RWPE1 (cell line): ENCODE measurements around the gene FBXO17.

ENCODE experiments used
- CTCF ChIA-PET: fragments of 350-600 bp; sonication (Branson Sonifier 250); formaldehyde crosslinking; extraction: SDS; loops from one replicate; lab custom pipeline; 2021; lab: Yijun Ruan, JAX
- POLR2A ChIA-PET: fragments of 400-600 bp; formaldehyde crosslinking; extraction: SDS; loops from one replicate; lab custom pipeline; 2020; ENCODE audit warnings: antibody characterized with exemption; ENCODE audit not compliant: low non-redundant PET; lab: Yijun Ruan, JAX
- DNase-seq: peaks from one replicate; pipeline ENCODE4 v3.0.0; 2012; ENCODE audit warnings: low spot score
- H3K27ac ChIP-seq: fragments of 450-650 bp; 2 replicates; pipeline ENCODE4 v1.5.1; 2017
- CTCF ChIP-seq: fragments of 450-650 bp; conservative IDR thresholded peaks from 2 replicates; pipeline ENCODE4 v1.5.1; 2017; ENCODE audit warnings: low read depth, mild to moderate bottlenecking

FBXO17 gene

GRCh38 chr19:38920602-38921419, 54.7 kb downstream of the FBXO17 start:
- CTCF ChIA-PET = no interaction called here
- H3K27ac ChIP-seq = peak overlapping the region; percentile 13; the same call in 1 of the 2 replicates
- TF ChIP-seq CTCF = no peak
- POLR2A ChIA-PET = no interaction called here
- no peak for DNase-seq

GRCh38 chr19:38919837-38920601, 55.5 kb downstream of the FBXO17 start:
- TF ChIP-seq CTCF = no peak
- CTCF ChIA-PET = interaction anchor here (0.6 to 0.9 kb wide), 2 partner anchors 11 to 25 kb away, joined by 3 read pairs; partner anchors contain the start of genes MRPS12 and SARS2
- no peak for DNase-seq
- POLR2A ChIA-PET = no interaction called here
- peak overlapping the region; percentile 44 for H3K27ac ChIP-seq

- no peak for TF ChIP-seq CTCF
- POLR2A ChIA-PET = interaction anchor here (0.5 kb wide), 1 partner anchor 385 kb away, joined by 4 read pairs; no protein-coding TSS in a partner anchor
- CTCF ChIA-PET = no interaction called here
- peak overlapping the region; percentile 41 for H3K27ac ChIP-seq
- DNase-seq = no peak
Measured at GRCh38 chr19:38918526-38918925, 57.0 kb downstream of the FBXO17 start.

- peak; percentile 30 for DNase-seq
- ChIA-PET POLR2A (interaction anchor here (0.5 kb wide), 1 partner anchor 384 kb away, joined by 4 read pairs; no protein-coding TSS in a partner anchor), CTCF (interaction anchor here (0.7 kb wide), 2 partner anchors 318 to 683 kb away, joined by 3 read pairs; no protein-coding TSS in a partner anchor)
- H3K27ac ChIP-seq = peak overlapping the region; percentile 41
- TF ChIP-seq CTCF = no peak
Measured at GRCh38 chr19:38917921-38918491, 57.5 kb downstream of the FBXO17 start.

GRCh38 chr19:38917516-38917915, 58.0 kb downstream of the FBXO17 start:
- no peak for TF ChIP-seq CTCF
- POLR2A ChIA-PET = no interaction called here
- CTCF ChIA-PET = interaction anchor here (0.7 kb wide), 2 partner anchors 318 to 683 kb away, joined by 3 read pairs; no protein-coding TSS in a partner anchor
- peak overlapping the region; percentile 41 for H3K27ac ChIP-seq
- no peak for DNase-seq
